Keratinocyte (primary cell): ENCODE results near the gene SCGB1D1. TPM values are rescaled to one million over a fixed set of nuclear protein-coding genes. Genes with fewer than 3 reads are reported as not detected.

Source experiments
- DNase-seq: peaks from one replicate; pipeline ENCODE4 v3.0.0-alpha.2; 2011; ENCODE audit warnings: low read depth, missing footprints, low spot score
- FAIRE-seq: peaks from 2 replicates; lab custom pipeline; 2011; peaks lifted over from hg19 to GRCh38; lab: Jason Lieb, UNC
- H2AFZ ChIP-seq: 2 replicates; pipeline ENCODE4 v1.6.0; 2012; ENCODE audit warnings: low read length, control low read depth, inconsistent platforms; ENCODE audit not compliant: control insufficient read depth
- H3K27ac ChIP-seq: 2 replicates; pipeline ENCODE4 v1.5.1; 2011; ENCODE audit warnings: low read length; ENCODE audit not compliant: control insufficient read depth, insufficient read depth
- H3K27me3 ChIP-seq: 3 replicates; pipeline ENCODE4 v1.6.0; 2011; ENCODE audit warnings: low read length; ENCODE audit not compliant: control insufficient read depth, insufficient read depth; ENCODE audit errors: extremely low read depth
- H3K36me3 ChIP-seq, 2 experiments: 2 replicates in 1 of 2; 3 replicates in 1 of 2; pipeline ENCODE4 v1.5.1; 2011; ENCODE audit warnings: low read length in 2 of 2, mild to moderate bottlenecking in 1 of 2; ENCODE audit not compliant: control insufficient read depth in 2 of 2, insufficient read depth in 2 of 2; ENCODE audit errors: extremely low read depth in 1 of 2
- H3K4me1 ChIP-seq: 3 replicates; pipeline ENCODE4 v1.5.1; 2011; ENCODE audit warnings: low read length; ENCODE audit not compliant: control insufficient read depth, insufficient read depth; ENCODE audit errors: extremely low read depth
- H3K4me2 ChIP-seq: 3 replicates; pipeline ENCODE4 v1.6.0; 2011; ENCODE audit warnings: low read depth, low read length; ENCODE audit not compliant: control insufficient read depth, insufficient read depth; ENCODE audit errors: extremely low read depth
- H3K4me3 ChIP-seq, 3 experiments: fragments of 200-600 bp in 1 of 3; sonication (generic) in 1 of 3; 2 replicates in 2 of 3; 3 replicates in 1 of 3; pipeline ENCODE4 v1.5.1; 2011 to 2016; ENCODE audit warnings: low read length in 3 of 3, mild to moderate bottlenecking in 3 of 3, control low read depth in 2 of 3, inconsistent platforms in 1 of 3, low read depth in 1 of 3, mixed read lengths in 1 of 3, mixed run types in 1 of 3, moderate library complexity in 1 of 3; ENCODE audit not compliant: control insufficient read depth in 2 of 3, insufficient read depth in 2 of 3; ENCODE audit errors: extremely low read depth in 1 of 3
- H3K79me2 ChIP-seq: 2 replicates; pipeline ENCODE4 v1.6.0; 2012; ENCODE audit warnings: low read length; ENCODE audit not compliant: control insufficient read depth, insufficient read depth
- H3K9ac ChIP-seq: 3 replicates; pipeline ENCODE4 v1.6.0; 2011; ENCODE audit warnings: low read length; ENCODE audit not compliant: control insufficient read depth, insufficient read depth; ENCODE audit errors: extremely low read depth
- H3K9me1 ChIP-seq: 3 replicates; pipeline ENCODE4 v1.6.0; 2011; ENCODE audit warnings: low read length; ENCODE audit not compliant: control insufficient read depth, insufficient read depth; ENCODE audit errors: extremely low read depth
- H3K9me3 ChIP-seq: 2 replicates; pipeline ENCODE4 v1.5.1; 2012; ENCODE audit warnings: low read depth, low read length; ENCODE audit not compliant: control insufficient read depth
- H4K20me1 ChIP-seq: 3 replicates; pipeline ENCODE4 v1.6.0; 2011; ENCODE audit warnings: low read length; ENCODE audit not compliant: control insufficient read depth, insufficient read depth; ENCODE audit errors: extremely low read depth
- EZH2 ChIP-seq: IDR thresholded peaks from one replicate; pipeline ENCODE4 v1.6.1; 2012; ENCODE audit warnings: inconsistent platforms, mild to moderate bottlenecking, low read length, moderate library complexity
- dilution Hi-C: fragments of 300-500 bp; cut with MboI; formaldehyde crosslinking; loops from one replicate; pipeline ENCODE4 v1.7.0; 2020; ENCODE audit warnings: low sequenced_read_pairs; ENCODE audit not compliant: extremely low pct_ligation_motif_present
- polyA plus RNA-seq, 5 experiments: library from polyadenylated mRNA; depleted of rRNA in 3 of 5; stranded (reverse) in 3 of 5; stranded (forward) in 1 of 5; unstranded in 1 of 5; fragments of >200 nt; gene quantifications; 1 replicate in 1 of 5; 2 replicates in 3 of 5; 3 replicates in 1 of 5; pipeline versions ENCODE4 v1.2.1 to v1.2.3, GENCODE V29; 2011 to 2012; ENCODE audit warnings: missing spikeins in 2 of 5, low read depth in 1 of 5, low replicate concordance in 1 of 5
- TF ChIP-seq, protein P1 (sequence below), 3 experiments: IDR thresholded peaks in 1 of 3; conservative IDR thresholded peaks in 1 of 3; optimal IDR thresholded peaks in 1 of 3; 2 replicates in 2 of 3; 3 replicates in 1 of 3; pipeline versions ENCODE3 to v1.5.1; 2011; ENCODE audit warnings: low read length in 3 of 3, mild to moderate bottlenecking in 3 of 3, moderate library complexity in 2 of 3, control low read depth in 1 of 3, inconsistent platforms in 1 of 3; ENCODE audit not compliant: insufficient read depth in 2 of 3; ENCODE audit errors: extremely low read depth in 1 of 3

Gene SCGB1D1
- polyA plus RNA-seq, 1 donor (not counting 4 experiments of a cell fraction or from before 2014, with no cell fraction given), result not detected

DNA sequence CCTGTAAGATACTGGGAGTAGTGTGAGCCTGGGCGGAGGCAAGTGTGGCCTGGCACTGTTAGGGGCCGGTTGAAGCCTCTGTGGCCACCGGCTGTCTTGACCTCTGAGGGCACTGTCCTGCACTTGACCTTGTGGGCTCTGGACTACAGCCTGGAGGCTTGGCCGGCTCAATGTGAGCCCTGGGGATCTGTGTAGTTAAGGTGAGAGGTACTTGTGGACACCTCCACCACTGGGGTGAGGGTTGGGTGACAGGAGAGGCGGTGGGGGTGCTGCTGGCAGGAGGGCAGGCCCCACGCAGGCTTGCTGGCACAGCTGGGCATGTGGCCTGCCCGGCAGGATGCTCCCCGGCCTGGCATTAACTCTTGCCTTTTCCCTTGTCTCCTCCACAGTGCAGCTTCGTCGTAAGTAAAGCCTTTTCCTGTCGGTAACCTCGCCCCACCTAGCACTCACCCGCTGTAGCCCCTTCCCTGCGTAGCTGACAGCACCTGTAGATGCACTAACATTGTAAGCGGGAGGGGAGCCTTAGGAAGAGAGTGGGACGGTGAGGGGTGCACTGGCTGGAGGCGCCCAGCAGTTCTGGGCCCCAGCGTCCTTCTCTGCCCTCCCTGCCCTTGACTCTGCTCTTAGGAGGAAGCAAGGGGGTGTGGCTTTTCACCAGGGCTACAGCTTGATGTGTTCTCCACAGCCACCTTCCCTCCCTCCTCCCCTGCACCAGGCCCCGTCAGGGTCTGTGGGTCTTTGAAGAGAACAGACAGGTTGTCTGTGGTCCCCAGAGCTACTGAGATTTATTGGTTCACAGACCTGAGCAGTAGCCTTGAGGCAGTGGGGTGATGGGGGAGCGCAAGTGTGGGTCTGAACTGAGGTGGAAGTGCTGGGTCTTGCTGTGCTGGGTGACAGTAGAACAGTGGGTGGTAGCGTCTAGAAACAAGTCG lies 48.6 kb upstream of the SCGB1D1 start:
- no peak overlapping the region for H3K9ac ChIP-seq
- H3K9me1 ChIP-seq, result peaks cover 2% of the 10 kb centered on the region
- DNase-seq (no peak), FAIRE-seq (no peak)
- TF ChIP-seq, protein P1, sequence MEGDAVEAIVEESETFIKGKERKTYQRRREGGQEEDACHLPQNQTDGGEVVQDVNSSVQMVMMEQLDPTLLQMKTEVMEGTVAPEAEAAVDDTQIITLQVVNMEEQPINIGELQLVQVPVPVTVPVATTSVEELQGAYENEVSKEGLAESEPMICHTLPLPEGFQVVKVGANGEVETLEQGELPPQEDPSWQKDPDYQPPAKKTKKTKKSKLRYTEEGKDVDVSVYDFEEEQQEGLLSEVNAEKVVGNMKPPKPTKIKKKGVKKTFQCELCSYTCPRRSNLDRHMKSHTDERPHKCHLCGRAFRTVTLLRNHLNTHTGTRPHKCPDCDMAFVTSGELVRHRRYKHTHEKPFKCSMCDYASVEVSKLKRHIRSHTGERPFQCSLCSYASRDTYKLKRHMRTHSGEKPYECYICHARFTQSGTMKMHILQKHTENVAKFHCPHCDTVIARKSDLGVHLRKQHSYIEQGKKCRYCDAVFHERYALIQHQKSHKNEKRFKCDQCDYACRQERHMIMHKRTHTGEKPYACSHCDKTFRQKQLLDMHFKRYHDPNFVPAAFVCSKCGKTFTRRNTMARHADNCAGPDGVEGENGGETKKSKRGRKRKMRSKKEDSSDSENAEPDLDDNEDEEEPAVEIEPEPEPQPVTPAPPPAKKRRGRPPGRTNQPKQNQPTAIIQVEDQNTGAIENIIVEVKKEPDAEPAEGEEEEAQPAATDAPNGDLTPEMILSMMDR (optimal IDR thresholded peaks at IDR 0.05 in 1 of 3, IDR thresholded peaks at IDR 0.05 in 1 of 3, conservative IDR thresholded peaks at IDR 0.05 in 1 of 3; ENCODE audit: extremely low read depth in 1 of 3, insufficient read depth in 2 of 3, low read length in 3 of 3), result no peak
- H3K36me3 ChIP-seq, result peaks cover 30 to 32% of the 10 kb centered on the region in 2 experiments
- no peak overlapping the region for H3K4me3 ChIP-seq
- H3K27me3 ChIP-seq, result no peaks in the 10 kb centered on the region
- H3K4me1 ChIP-seq, result no peaks in the 10 kb centered on the region
- dilution Hi-C loops, result no loop called here
- H3K27ac ChIP-seq, result no peak overlapping the region
- H2AFZ ChIP-seq, result no peak overlapping the region
- H3K79me2 ChIP-seq, result peaks cover 14% of the 10 kb centered on the region
- no peak overlapping the region for H3K4me2 ChIP-seq
- no peaks in the 10 kb centered on the region for H4K20me1 ChIP-seq
- H3K9me3 ChIP-seq, result no peaks in the 10 kb centered on the region

DNA sequence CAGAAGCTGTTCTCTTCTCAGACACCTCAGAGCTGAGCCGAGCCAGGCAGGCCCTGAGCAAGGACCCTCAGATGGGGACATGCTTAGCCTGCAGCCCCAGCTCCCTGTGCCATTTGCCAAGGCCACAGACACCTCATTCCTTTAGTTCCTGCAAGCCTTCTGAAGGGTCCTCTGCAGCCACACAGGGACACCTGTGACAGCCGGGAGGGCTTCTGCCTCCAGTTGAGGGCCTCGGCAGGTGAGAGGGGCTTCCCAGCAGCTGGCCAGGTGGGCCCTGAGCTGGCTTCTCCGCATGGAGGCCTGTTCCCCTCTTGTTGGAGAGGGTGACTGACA lies 48.0 kb upstream of the SCGB1D1 start:
- FAIRE-seq (no peak), DNase-seq (no peak)
- TF ChIP-seq EZH2, result no peak
- TF ChIP-seq, protein P1 (optimal IDR thresholded peaks at IDR 0.05 in 1 of 3, IDR thresholded peaks at IDR 0.05 in 1 of 3, conservative IDR thresholded peaks at IDR 0.05 in 1 of 3; ENCODE audit: extremely low read depth in 1 of 3, insufficient read depth in 2 of 3, low read length in 3 of 3), result no peak
- dilution Hi-C loops, result no loop called here
- Histone ChIP-seq H3K9me3 (no peaks in the 10 kb centered on the region), H3K4me1 (no peaks in the 10 kb centered on the region), H4K20me1 (no peaks in the 10 kb centered on the region), H3K79me2 (peaks cover 9% of the 10 kb centered on the region), H3K4me3 (no peak overlapping the region), H3K27ac (no peak overlapping the region), H2AFZ (no peak overlapping the region), H3K27me3 (no peaks in the 10 kb centered on the region), H3K36me3 (peaks cover 30 to 31% of the 10 kb centered on the region in 2 experiments), H3K9ac (no peak overlapping the region), H3K4me2 (no peak overlapping the region), H3K9me1 (peaks cover 2% of the 10 kb centered on the region)
